GM12878 (cell line): ENCODE results near the gene PRKCE. TPM values are rescaled to one million over a fixed set of nuclear protein-coding genes. Genes with fewer than 3 reads are reported as not detected.

Experiments
- ATAC-seq: fragments of 200-7000 bp; cut with Tn5 transposase; 3 replicates; pipeline ENCODE4 v1.9.1; 2020; ENCODE audit warnings: mild to moderate bottlenecking, moderate library complexity
- BruUV-seq: library from RNA; stranded (reverse); fragments of 400-500 nt; replicated peaks from 2 replicates; lab custom pipeline; 2021; lab: Mats Ljungman, UMichigan
- CTCF ChIA-PET: fragments of 300-600 bp; sonication (Branson Sonifier 250); formaldehyde crosslinking; extraction: SDS; loops from one replicate; lab custom pipeline; 2021; ENCODE audit warnings: inconsistent platforms; lab: Yijun Ruan, JAX
- POLR2A ChIA-PET: fragments of 350-600 bp; formaldehyde crosslinking; extraction: SDS; loops from one replicate; lab custom pipeline; 2021; ENCODE audit warnings: inconsistent platforms; lab: Charles Lee
- RAD21 ChIA-PET: fragments of 300-600 bp; sonication (Branson Sonifier 250); formaldehyde crosslinking; loops from one replicate; lab custom pipeline; 2023; ENCODE audit warnings: antibody characterized with exemption; ENCODE audit not compliant: unreplicated experiment; lab: Charles Lee
- SMC1A ChIA-PET: fragments of 300-600 bp; sonication (Branson Sonifier 250); formaldehyde crosslinking; loops from one replicate; lab custom pipeline; 2023; ENCODE audit not compliant: unreplicated experiment, uncharacterized antibody; lab: Charles Lee
- DNase-seq: peaks from one replicate; pipeline ENCODE4 v3.0.0-alpha.2; 2011; ENCODE audit warnings: low read depth, low spot score
- FAIRE-seq: peaks from 3 replicates; lab custom pipeline; 2011; peaks lifted over from hg19 to GRCh38; lab: Jason Lieb, UNC
- H2AFZ ChIP-seq: 2 replicates; pipeline ENCODE4 v1.6.0; 2011; ENCODE audit warnings: low read depth, low read length, control low read depth; ENCODE audit not compliant: control insufficient read depth
- H3K27ac ChIP-seq: 2 replicates; pipeline ENCODE4 v1.5.1; 2011; ENCODE audit warnings: control low read depth; ENCODE audit not compliant: control insufficient read depth, insufficient read depth
- H3K27me3 ChIP-seq, 2 experiments: replicated peaks in 1 of 2; 2 replicates each; pipeline versions ENCODE4 v1.6.0 to v1.6.1; 2011; ENCODE audit warnings: low read length in 1 of 2; ENCODE audit not compliant: control insufficient read depth in 2 of 2, insufficient read depth in 2 of 2
- H3K36me3 ChIP-seq, 2 experiments: 2 replicates each; pipeline ENCODE4 v1.5.1; 2011; ENCODE audit warnings: low read length in 1 of 2; ENCODE audit not compliant: control insufficient read depth in 2 of 2, insufficient read depth in 2 of 2
- H3K4me1 ChIP-seq: 2 replicates; pipeline ENCODE4 v1.6.1; 2011; ENCODE audit warnings: mild to moderate bottlenecking, low read length, moderate library complexity, mixed read lengths; ENCODE audit not compliant: control insufficient read depth, insufficient read depth
- H3K4me2 ChIP-seq: 2 replicates; pipeline ENCODE4 v1.6.0; 2011; ENCODE audit warnings: control low read depth; ENCODE audit not compliant: control insufficient read depth, insufficient read depth
- H3K4me3 ChIP-seq: fragments of 200-600 bp; sonication (generic); 2 replicates; pipeline ENCODE4 v1.5.1; 2016
- H3K79me2 ChIP-seq: 2 replicates; pipeline ENCODE4 v1.6.0; 2011; ENCODE audit warnings: low read length; ENCODE audit not compliant: control insufficient read depth, insufficient read depth
- H3K9ac ChIP-seq: 2 replicates; pipeline ENCODE4 v1.8.0; 2011; ENCODE audit warnings: low read length, control low read depth, mixed read lengths; ENCODE audit not compliant: control insufficient read depth, insufficient read depth
- H3K9me3 ChIP-seq: replicated peaks from 3 replicates; pipeline ENCODE4 v1.5.1; 2011; ENCODE audit warnings: mild to moderate bottlenecking, low read length; ENCODE audit not compliant: control insufficient read depth, insufficient read depth
- H4K20me1 ChIP-seq: 2 replicates; pipeline ENCODE4 v1.6.0; 2011; ENCODE audit not compliant: control insufficient read depth, insufficient read depth
- NR2C1 ChIP-seq: fragments of 450-650 bp; IDR thresholded peaks from 2 replicates; pipeline ENCODE4 v1.6.1; 2017; ENCODE audit warnings: antibody characterized with exemption, mild to moderate bottlenecking, moderate library complexity
- NRF1 ChIP-seq: conservative IDR thresholded peaks from 2 replicates; pipeline ENCODE4 v1.6.1; 2011; ENCODE audit warnings: mild to moderate bottlenecking, low read depth, low read length, improper control_type of control experiment
- ZSCAN29 ChIP-seq: fragments of 450-650 bp; IDR thresholded peaks from 2 replicates; pipeline ENCODE4 v1.6.1; 2017; ENCODE audit warnings: mild to moderate bottlenecking, moderate library complexity
- WGBS: methylation state at CpG from one replicate; pipeline ENCODE4 v1.1.6; 2016; ENCODE audit warnings: low lambda C conversion rate; ENCODE audit not compliant: insufficient replicate concordance, insufficient coverage; ENCODE audit errors: missing lambda C conversion rate; 5-methylcytosine and 5-hydroxymethylcytosine counted together
- in situ Hi-C: fragments of 300-500 bp; cut with MboI; formaldehyde crosslinking; loops from 9 replicates; pipeline ENCODE4 v1.14.3; 2018; ENCODE audit warnings: mixed read lengths
- intact Hi-C: fragments of 100-400 bp; cut with micrococcal nuclease; formaldehyde crosslinking; loops from one replicate; pipeline ENCODE4 v1.14.2; 2022; ENCODE audit not compliant: unreplicated experiment
- polyA plus RNA-seq, 11 experiments: library from polyadenylated mRNA; depleted of rRNA in 4 of 11; unstranded in 6 of 11; stranded (reverse) in 5 of 11; fragments of >200 nt; fragmentation: Nextera tagmentation in 4 of 11; fragmentation: Illumina TruSeq in 1 of 11; extraction: Ambion mirVana in 4 of 11; extraction: Trizol in 1 of 11; gene quantifications; 1 replicate in 1 of 11; 2 replicates in 10 of 11; pipeline versions ENCODE4 v1.2.1 to v1.2.3, GENCODE V29; 2011 to 2016; ENCODE audit warnings: inconsistent platforms in 2 of 11, missing spikeins in 2 of 11, low read depth in 1 of 11
- total RNA-seq, 4 experiments: library from RNA; depleted of rRNA in 3 of 4; stranded (reverse); fragments of >200 nt in 3 of 4; fragmentation: Illumina TruSeq in 1 of 4; extraction: Trizol in 1 of 4; gene quantifications; 2 replicates each; pipeline versions ENCODE4 v1.2.1 to v1.2.3, GENCODE V29; 2013 to 2021
- TF ChIP-seq, protein P1 (sequence below): fragments of 450-650 bp; IDR thresholded peaks from 2 replicates; pipeline ENCODE4 v1.6.1; 2016; ENCODE audit warnings: mild to moderate bottlenecking
- TF ChIP-seq, protein P2 (sequence below): fragments of 450-650 bp; IDR thresholded peaks from 2 replicates; pipeline ENCODE4 v1.6.1; 2017; ENCODE audit warnings: antibody characterized with exemption, mild to moderate bottlenecking, moderate library complexity
- TF ChIP-seq, protein P3 (sequence below): IDR thresholded peaks from 2 replicates; pipeline ENCODE4 v1.6.1; 2011; ENCODE audit warnings: mild to moderate bottlenecking, low read depth, low read length, moderate library complexity; ENCODE audit not compliant: insufficient replicate concordance

The PRKCE gene
- total and polyA plus RNA-seq, 10 of the 15 experiments (the other 5 are each of a cell fraction or from before 2014, with no cell fraction given) = 2.6 to 28.2 (median 11.3) TPM

DNA sequence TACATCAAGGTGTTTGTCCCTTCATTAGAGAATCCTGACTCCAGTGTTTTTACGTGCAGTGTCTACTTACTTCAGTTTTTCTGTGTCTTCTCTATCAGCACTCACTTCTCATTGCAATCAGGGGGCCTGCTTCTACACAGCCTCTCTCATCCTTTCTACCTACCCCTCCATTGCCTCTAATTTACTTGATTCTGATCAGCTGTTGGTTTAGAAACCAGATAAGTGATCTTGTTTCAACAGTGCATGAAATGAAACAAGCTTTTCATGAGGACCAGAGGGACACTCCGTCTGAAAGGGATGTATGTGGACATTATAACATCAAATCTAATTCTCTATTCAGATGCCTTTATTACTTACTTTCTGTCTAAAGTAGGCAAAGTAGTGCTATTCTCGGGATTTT, 136.9 kb downstream of the PRKCE start:
- CTCF ChIA-PET = interaction anchor here (1.2 to 2.5 kb wide), 3 partner anchors 10 to 15 kb away, joined by 4 to 8 read pairs (median 5); no protein-coding TSS in a partner anchor
- TF ChIP-seq NRF1 (no peak), NR2C1 (no peak), ZSCAN29 (no peak)
- TF ChIP-seq, protein P1, sequence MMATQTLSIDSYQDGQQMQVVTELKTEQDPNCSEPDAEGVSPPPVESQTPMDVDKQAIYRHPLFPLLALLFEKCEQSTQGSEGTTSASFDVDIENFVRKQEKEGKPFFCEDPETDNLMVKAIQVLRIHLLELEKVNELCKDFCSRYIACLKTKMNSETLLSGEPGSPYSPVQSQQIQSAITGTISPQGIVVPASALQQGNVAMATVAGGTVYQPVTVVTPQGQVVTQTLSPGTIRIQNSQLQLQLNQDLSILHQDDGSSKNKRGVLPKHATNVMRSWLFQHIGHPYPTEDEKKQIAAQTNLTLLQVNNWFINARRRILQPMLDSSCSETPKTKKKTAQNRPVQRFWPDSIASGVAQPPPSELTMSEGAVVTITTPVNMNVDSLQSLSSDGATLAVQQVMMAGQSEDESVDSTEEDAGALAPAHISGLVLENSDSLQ = no peak
- TF ChIP-seq, protein P2, sequence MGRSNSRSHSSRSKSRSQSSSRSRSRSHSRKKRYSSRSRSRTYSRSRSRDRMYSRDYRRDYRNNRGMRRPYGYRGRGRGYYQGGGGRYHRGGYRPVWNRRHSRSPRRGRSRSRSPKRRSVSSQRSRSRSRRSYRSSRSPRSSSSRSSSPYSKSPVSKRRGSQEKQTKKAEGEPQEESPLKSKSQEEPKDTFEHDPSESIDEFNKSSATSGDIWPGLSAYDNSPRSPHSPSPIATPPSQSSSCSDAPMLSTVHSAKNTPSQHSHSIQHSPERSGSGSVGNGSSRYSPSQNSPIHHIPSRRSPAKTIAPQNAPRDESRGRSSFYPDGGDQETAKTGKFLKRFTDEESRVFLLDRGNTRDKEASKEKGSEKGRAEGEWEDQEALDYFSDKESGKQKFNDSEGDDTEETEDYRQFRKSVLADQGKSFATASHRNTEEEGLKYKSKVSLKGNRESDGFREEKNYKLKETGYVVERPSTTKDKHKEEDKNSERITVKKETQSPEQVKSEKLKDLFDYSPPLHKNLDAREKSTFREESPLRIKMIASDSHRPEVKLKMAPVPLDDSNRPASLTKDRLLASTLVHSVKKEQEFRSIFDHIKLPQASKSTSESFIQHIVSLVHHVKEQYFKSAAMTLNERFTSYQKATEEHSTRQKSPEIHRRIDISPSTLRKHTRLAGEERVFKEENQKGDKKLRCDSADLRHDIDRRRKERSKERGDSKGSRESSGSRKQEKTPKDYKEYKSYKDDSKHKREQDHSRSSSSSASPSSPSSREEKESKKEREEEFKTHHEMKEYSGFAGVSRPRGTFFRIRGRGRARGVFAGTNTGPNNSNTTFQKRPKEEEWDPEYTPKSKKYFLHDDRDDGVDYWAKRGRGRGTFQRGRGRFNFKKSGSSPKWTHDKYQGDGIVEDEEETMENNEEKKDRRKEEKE = no peak
- TF ChIP-seq, protein P3, sequence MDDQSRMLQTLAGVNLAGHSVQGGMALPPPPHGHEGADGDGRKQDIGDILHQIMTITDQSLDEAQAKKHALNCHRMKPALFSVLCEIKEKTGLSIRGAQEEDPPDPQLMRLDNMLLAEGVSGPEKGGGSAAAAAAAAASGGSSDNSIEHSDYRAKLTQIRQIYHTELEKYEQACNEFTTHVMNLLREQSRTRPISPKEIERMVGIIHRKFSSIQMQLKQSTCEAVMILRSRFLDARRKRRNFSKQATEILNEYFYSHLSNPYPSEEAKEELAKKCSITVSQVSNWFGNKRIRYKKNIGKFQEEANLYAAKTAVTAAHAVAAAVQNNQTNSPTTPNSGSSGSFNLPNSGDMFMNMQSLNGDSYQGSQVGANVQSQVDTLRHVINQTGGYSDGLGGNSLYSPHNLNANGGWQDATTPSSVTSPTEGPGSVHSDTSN = no peak
- TF ChIP-seq, all 136 proteins: peak for 0
- intact Hi-C loops = no loop called here

More for the DNA sequence above, 136.9 kb downstream of the PRKCE start:
- no peak overlapping the region for H2AFZ ChIP-seq
- H3K4me2 ChIP-seq = no peak overlapping the region
- DNase-seq (no peak), FAIRE-seq (no peak), ATAC-seq (no peak)
- no peaks in the 10 kb centered on the region for H3K9me3 ChIP-seq
- POLR2A ChIA-PET = interaction anchor here (0.6 to 0.7 kb wide), 2 partner anchors 46 to 133 kb away, joined by 3 to 4 read pairs; no protein-coding TSS in a partner anchor
- H3K9ac ChIP-seq = no peak overlapping the region
- no TSS peak for BruUV-seq
- H3K27ac ChIP-seq = no peak overlapping the region
- H4K20me1 ChIP-seq = no peaks in the 10 kb centered on the region
- 86% methylated on average over 3 of the region's 3 CpGs for WGBS
- no peak overlapping the region for H3K4me3 ChIP-seq
- H3K36me3 ChIP-seq = no peaks in the 10 kb centered on the region
- RAD21 ChIA-PET = no interaction called here
- SMC1A ChIA-PET = interaction anchor here (1.1 to 4.0 kb wide), 5 partner anchors 10 to 147 kb away, joined by 3 to 21 read pairs (median 13); no protein-coding TSS in a partner anchor
- no peaks in the 10 kb centered on the region for H3K27me3 ChIP-seq
- H3K79me2 ChIP-seq = no peaks in the 10 kb centered on the region
- peaks cover 7% of the 10 kb centered on the region for H3K4me1 ChIP-seq
- in situ Hi-C loops = no loop called here
